Nephron progenitor cell (in vitro differentiated cells): ENCODE measurements around the gene POLD4.

Experiments used
- DNase-seq: peaks from one replicate; pipeline ENCODE4 v3.0.0; 2021
- H3K27ac Mint-ChIP-seq: 2 replicates; pipeline ENCODE4 v1.8.0; 2021; ENCODE audit warnings: mild to moderate bottlenecking, moderate library complexity, mixed read lengths
- H3K27me3 Mint-ChIP-seq: 2 replicates; pipeline ENCODE4 v1.8.0; 2021; ENCODE audit warnings: mild to moderate bottlenecking, low read depth, mixed read lengths; ENCODE audit not compliant: poor library complexity
- H3K36me3 Mint-ChIP-seq: 2 replicates; pipeline ENCODE4 v1.8.0; 2021; ENCODE audit warnings: low read depth, mixed read lengths
- H3K4me1 Mint-ChIP-seq: 2 replicates; pipeline ENCODE4 v1.8.0; 2021; ENCODE audit warnings: mixed read lengths
- H3K4me3 Mint-ChIP-seq: 2 replicates; pipeline ENCODE4 v1.8.0; 2021; ENCODE audit warnings: mild to moderate bottlenecking, moderate library complexity, mixed read lengths
- H3K9me3 Mint-ChIP-seq: 2 replicates; pipeline ENCODE4 v1.8.0; 2021; ENCODE audit warnings: mild to moderate bottlenecking, moderate library complexity, mixed read lengths
- CTCF ChIP-seq: fragments of 200-600 bp; sonication (generic); IDR thresholded peaks from 2 replicates; pipeline ENCODE4 v1.5.0; 2021; ENCODE audit warnings: antibody characterized with exemption

The POLD4 gene

GRCh38 chr11:67309661-67310061, 43.7 kb downstream of the POLD4 start:
- no peaks in the 10 kb centered on the region for H3K9me3 Mint-ChIP-seq

GRCh38 chr11:67309166-67309565, 44.2 kb downstream of the POLD4 start:
- no peak for TF ChIP-seq CTCF
- DNase-seq = no peak
- Mint-ChIP-seq H3K4me3 (no peak overlapping the region), H3K9me3 (no peaks in the 10 kb centered on the region), H3K27ac (no peak overlapping the region), H3K4me1 (peaks cover 11% of the 10 kb centered on the region), H3K36me3 (no peaks in the 10 kb centered on the region), H3K27me3 (peaks cover 10% of the 10 kb centered on the region)

More at GRCh38 chr11:67309661-67310061, 43.7 kb downstream of the POLD4 start:
- TF ChIP-seq CTCF = no peak
- Mint-ChIP-seq H3K4me3 (no peak overlapping the region), H3K36me3 (no peaks in the 10 kb centered on the region), H3K27ac (no peak overlapping the region), H3K27me3 (peaks cover 13% of the 10 kb centered on the region), H3K4me1 (peaks cover 10% of the 10 kb centered on the region)
- no peak for DNase-seq

- Mint-ChIP-seq H3K9me3 (no peaks in the 10 kb centered on the region), H3K4me1 (peaks cover 10% of the 10 kb centered on the region), H3K27ac (no peak overlapping the region), H3K36me3 (no peaks in the 10 kb centered on the region), H3K27me3 (peaks cover 10% of the 10 kb centered on the region), H3K4me3 (no peak overlapping the region)
- no peak for TF ChIP-seq CTCF
- no peak for DNase-seq
Measured at GRCh38 chr11:67308031-67308866, 45.1 kb downstream of the POLD4 start.

GRCh38 chr11:67307545-67308001, 45.8 kb downstream of the POLD4 start:
- Mint-ChIP-seq H3K4me1 (peaks cover 13% of the 10 kb centered on the region), H3K27ac (no peak overlapping the region), H3K36me3 (no peaks in the 10 kb centered on the region), H3K27me3 (peaks cover 10% of the 10 kb centered on the region), H3K9me3 (no peaks in the 10 kb centered on the region), H3K4me3 (no peak overlapping the region)
- TF ChIP-seq CTCF = no peak
- no peak for DNase-seq

- DNase-seq = no peak
- Mint-ChIP-seq H3K27me3 (peaks cover 10% of the 10 kb centered on the region), H3K4me1 (peaks cover 19% of the 10 kb centered on the region), H3K36me3 (no peaks in the 10 kb centered on the region), H3K27ac (no peak overlapping the region), H3K4me3 (no peak overlapping the region), H3K9me3 (no peaks in the 10 kb centered on the region)
- no peak for TF ChIP-seq CTCF
Measured at GRCh38 chr11:67306769-67307544, 46.4 kb downstream of the POLD4 start.
